ENCODE measurements around the gene MSGN1.

DNA sequence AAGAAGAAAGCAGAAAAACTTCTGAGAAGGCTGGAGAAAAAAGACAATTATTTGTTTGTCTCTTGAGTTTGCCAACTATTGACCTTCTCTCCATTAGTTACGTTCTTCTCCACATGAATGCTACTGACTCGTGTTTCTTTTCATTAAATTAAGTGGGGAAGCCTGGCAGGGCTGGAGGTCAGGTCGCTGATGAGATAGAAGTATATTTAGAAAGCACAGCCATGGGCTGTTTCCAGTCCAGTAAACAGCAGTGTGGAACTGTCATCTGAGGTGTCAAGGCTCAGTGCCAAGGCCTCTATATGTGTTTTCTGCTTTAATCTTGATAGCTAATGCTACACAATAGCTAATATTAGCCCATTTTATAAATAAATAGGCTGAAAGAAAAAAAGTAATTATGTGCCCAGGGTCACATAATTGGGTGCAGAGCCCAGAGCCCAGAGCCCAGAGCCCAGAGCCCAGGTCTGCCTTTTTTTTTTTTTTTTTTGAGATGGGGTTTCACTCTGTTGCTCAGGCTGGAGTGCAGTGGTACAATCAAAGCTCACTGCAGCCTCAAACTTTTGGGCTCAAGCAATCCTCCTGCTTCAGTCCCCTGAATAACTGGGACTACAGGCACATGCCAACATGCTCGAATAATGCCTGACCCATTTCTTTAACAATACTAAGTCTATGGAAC, 6.3 kb downstream of the MSGN1 start:
- TF ChIP-seq CTCF (IDR thresholded peaks at IDR 0.05; ENCODE audit: insufficient read depth, low read depth, low read length) (no peak), EZH2 (IDR thresholded peaks at IDR 0.05; ENCODE audit: insufficient read depth, low read length) (no peak)

Measured in astrocyte (in vitro differentiated cells and primary cell).